ENCODE data around the gene LMF1. TPM values are rescaled to one million over a fixed set of nuclear protein-coding genes. Genes with fewer than 3 reads are reported as not detected.
A peak's percentile ranks its signal among the peaks of the same experiment; 100 is the strongest.
"Not testable (repeated sequence)": the region's sequence is repeated elsewhere in the genome, so short reads cannot be mapped to it uniquely, and the experiment has no call there.

LMF1 gene
- total RNA-seq, 1 donor from 2014 or later: 8.9 TPM

DNA sequence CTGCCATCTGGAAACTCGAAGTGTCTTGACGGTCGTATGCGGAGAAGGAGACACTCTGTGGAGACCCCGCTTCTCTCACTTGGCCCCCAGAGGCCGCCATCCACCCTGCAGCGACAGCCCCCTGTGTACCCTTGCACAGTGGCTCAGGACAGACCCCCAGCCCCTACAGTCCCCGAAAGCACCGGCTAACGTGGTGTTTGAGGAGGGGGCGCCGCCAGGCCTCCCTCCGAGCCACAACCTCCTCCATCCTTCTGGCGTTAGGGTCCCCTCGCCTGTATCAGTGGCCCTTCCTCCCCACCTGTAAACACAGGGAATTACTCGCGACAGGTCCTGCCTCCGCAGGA is 73.6 kb downstream of the LMF1 start:
- DNase-seq (ENCODE audit: low read depth in 2 of 2): no peak

DNA sequence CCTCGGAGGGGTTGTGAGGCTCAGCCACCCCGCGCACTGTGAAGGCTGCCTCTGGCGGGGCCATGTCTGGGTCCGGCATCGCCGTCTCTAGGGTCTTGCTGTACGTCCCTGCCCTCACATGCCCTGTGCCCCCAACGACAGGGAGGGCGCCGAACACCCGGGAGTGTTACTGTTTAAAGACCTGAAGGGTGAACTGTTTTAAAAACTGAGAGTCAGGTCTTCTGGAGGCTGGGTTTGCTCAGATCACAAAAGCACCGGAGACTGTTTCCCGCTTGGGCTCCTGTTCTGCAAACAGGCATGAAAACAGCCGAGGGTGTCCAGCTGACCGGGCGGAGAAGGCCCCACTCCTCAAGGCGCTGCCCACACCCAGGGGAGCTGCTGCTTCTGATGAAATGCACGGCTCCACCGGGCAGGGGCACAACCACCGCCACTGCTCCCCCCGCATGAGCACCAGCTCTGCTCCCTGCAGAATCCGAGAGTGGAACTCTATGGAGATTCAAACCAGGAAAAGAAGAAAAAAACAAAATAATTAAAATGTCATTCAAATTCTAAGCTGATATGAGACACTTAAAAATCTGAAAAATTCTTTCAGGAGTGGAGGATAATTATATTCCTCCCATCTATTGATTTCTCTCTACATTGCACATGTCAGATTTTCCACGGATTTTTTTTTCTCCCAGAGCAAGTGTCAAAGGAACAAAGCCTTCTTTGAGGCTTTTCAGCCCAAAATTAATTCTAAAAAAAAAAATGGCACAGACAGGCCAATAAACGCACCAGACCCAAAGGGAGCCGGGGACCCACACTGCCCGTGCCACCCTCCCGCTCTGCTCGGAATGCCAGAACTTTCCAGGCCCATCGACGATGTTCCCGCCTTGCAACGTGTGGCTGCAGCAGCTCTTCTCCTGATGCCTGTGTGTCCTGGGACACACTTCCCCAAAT is 74.3 kb downstream of the LMF1 start:
- DNase-seq (ENCODE audit: low read depth in 2 of 2): no peak

DNA sequence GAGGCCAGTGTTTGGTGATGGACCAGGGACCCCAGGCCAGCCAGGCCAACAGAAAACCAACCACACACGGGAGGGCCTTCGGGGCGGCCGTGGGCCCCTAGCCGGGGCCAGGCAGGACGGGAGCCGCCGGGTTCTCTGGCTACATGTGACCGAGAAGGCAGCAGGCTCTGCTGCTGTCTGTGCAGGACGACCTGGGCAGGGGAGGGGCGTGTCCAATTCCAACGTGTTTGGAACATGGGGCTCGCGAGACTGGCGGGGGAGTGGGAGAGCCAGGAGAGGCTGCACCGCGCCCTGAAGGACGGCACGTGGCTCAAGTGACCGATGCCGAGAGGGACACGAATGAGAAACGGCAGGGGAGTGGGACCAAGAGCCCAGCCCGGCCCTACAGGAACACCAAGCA is 75.4 kb downstream of the LMF1 start:
- no peak for DNase-seq (ENCODE audit: low read depth in 2 of 2)

DNA sequence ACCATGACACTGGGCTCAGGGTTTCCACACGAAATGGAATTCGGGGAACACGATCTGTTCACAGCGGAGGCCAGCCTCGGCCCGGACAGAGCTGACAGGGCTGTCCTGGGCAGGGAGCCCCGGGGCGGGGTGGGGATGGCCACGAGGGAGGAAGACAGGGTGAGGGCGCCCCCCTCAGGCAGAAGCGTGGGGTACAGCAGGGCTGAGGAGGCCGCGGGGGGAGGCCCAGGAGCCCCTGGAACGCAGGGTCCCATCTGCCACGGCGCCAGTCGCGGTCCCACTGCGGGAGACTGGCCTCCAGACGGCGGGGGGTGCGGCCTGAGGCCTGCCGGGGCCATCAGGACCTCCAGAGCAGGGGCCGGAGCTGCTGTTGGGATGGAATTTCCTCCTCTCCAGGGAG is 75.9 kb downstream of the LMF1 start:
- DNase-seq (ENCODE audit: low read depth in 2 of 2): no peak

DNA sequence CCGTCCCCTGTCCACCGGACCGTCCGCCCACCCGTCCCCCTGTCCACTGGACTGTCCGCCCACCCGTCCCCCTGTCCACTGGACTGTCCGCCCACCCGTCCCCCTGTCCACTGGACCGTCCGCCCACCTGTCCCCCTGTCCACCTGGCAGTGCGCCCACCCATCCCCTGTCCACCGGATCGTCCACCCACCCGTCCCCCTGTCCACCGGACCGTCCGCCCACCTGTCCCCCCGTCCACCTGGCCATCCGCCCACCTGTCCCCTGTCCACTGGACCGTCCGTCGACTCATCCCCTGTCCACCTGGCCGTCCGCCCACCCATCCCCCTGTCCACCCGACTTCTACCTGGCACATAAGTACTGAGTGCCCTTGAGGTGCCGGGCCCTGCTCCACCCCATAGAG is 76.6 kb downstream of the LMF1 start:
- peak in 1 of 2 donors; percentile 11 for DNase-seq (ENCODE audit: low read depth in 2 of 2)

DNA sequence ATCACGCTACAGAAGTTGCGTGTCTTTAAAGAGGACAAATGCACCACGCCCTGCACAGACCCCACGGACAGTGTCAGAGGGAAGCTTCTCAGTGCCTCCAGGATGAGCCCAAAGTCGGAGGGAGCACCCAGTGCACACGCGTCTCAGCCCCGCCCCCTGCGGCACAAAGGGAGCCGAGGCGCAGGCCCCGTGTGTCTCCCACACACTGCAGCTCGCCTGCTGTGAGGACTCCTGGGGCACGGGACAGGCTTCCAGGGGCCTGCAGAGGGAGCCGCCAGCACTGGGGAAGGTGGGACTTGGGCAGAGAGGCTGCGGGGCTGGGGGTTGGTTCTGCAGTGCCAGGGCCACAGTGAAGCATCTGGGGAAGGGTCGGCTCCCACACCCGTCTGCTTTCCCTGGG is 77.4 kb downstream of the LMF1 start:
- no peak for DNase-seq (ENCODE audit: low read depth in 2 of 2)

DNA sequence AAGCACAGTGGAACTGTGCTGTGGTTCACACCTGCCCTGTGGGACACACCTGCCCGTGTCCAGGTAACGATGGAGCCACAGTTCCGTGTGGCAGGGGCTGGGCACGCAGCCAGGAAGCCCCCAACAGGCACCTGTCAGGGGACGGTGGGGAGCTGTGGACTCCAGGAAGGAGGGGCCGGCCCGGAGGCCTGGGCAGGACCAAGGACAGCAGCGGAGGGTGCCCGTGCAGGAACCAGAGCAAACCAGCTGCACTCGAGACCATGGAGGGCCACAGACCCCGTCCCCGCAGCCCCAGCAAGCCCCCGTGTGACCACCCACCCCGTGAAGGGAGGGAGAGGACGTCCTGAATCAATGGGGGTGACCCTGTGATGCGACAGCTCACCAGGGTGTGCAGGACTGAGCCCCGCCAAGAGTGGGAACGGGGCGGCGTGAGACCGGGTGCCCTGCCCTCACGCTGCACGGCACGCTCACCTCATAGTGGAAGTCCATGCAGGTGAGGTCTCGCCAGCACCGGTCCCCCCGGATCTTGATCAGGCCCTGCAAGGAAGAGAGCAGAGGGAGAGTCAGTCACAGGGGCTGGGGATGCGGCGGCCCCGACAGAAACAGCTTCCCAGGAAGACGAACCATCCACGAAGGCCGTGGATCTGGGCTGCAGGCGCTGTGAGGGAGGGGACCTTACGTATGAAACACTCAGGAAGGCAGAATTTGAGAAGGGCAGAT is 78.1 kb downstream of the LMF1 start:
- DNase-seq (ENCODE audit: low read depth in 2 of 2): peak in 1 of 2 donors; percentile 9

DNA sequence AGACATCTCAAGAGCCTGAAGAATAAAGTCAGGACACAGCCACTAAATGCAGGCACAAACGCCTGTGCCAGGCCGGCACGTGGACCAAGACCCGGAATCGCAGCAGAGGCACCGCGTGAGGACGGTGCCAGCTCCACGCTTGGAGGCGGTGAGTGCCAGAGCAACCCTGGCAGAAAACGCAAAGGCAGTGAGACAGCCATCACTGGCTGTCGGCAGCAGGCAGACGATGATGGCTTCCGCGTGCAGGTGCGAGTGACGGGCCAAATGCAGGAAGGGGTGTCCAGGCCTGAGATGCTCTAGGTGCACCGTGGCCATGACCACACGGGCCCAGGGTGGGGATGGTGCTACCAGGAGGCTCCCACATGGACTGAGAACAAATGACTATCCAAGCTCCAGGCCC is 78.8 kb downstream of the LMF1 start:
- no peak for DNase-seq (ENCODE audit: low read depth in 2 of 2)

DNA sequence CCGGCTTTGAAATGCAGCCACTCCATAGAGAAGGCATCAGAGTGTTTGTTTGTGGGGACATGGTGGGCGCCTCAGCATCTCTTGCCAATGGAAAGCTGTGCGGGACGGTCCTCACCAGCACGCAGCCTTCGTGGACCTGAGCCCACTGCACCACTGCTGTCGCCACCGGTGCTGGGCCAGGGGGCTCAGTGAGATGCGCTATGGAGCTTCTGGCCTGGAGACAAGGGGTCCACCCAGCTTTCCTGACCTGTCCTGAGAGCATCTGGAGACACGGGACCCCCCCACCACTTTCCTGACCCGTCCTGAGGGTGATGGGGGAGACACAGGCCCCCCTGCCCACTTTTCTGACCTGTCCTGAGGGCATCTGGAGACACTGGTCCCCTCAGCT is 79.4 kb downstream of the LMF1 start:
- DNase-seq (ENCODE audit: low read depth in 2 of 2): no peak

DNA sequence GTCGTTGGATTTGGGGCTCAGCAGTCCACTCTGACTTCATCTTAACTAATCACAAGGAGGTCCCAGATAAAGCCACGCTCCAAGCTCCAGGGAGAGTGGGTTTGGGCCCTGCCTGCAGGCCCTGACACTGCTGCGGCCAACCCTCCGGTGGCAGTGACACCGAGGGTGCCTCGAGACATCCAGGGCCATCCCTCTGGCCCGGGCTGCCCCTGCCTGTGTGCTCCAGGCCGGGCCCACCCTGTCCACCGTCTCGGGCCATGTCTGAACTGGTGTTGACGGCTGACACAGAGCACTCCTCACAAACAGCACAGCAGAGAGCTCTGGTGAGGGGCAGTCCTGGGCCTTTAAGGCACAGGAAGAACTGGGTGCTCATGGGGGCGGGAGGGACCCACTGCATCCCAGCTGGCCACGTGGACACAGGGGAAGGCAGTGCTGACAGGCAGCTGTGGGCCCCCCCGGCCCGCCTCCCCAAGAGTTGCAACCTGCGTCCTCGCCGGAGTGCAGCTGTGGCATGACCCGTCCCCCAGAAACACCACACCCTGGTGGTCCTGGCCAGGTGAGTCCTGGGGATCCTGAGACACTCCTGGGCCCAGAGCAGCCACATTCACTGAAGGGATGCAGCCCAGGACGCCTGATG is 80.0 kb downstream of the LMF1 start:
- DNase-seq (ENCODE audit: low read depth in 2 of 2): no peak

DNA sequence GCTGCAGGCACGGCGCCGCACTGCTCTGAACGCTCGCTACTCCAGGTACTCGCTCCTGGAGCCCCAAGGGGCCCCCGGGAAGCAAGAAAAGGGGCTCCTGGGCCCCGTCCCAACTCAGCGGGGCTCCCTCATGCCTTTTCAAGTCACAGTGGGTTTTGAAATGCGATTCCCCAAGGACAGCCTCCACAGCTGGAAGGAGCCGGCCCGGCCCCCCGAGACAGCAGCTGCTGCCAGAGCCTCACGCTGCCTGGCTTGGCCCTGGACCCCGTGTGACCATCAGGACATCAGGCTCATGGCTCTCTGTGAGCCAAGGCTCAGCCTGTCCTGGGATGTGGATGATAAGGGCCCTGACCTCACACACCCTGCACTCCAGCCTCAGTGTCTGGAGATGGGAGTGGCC is 80.6 kb downstream of the LMF1 start:
- DNase-seq (ENCODE audit: low read depth in 2 of 2): no peak

DNA sequence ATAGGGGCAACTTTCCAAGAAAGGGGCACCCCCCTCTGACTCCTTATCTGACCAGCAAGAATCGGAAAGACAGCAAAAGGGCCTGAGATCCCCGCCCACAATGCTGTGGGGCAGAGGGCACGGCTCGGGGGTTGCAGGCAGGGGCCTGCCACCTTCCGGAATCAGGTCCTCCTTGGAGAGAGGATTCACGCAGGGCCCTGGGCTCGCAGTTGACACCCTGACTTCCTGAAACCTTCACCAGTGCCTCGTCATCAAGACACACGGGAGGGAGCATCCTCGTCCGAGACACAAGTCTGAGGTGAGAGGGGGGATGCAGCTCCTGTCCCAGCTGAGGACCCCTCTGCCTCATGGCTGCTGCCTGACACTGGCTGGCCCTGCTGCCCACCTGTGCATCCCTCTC is 81.2 kb downstream of the LMF1 start:
- DNase-seq (ENCODE audit: low read depth in 2 of 2): no peak

DNA sequence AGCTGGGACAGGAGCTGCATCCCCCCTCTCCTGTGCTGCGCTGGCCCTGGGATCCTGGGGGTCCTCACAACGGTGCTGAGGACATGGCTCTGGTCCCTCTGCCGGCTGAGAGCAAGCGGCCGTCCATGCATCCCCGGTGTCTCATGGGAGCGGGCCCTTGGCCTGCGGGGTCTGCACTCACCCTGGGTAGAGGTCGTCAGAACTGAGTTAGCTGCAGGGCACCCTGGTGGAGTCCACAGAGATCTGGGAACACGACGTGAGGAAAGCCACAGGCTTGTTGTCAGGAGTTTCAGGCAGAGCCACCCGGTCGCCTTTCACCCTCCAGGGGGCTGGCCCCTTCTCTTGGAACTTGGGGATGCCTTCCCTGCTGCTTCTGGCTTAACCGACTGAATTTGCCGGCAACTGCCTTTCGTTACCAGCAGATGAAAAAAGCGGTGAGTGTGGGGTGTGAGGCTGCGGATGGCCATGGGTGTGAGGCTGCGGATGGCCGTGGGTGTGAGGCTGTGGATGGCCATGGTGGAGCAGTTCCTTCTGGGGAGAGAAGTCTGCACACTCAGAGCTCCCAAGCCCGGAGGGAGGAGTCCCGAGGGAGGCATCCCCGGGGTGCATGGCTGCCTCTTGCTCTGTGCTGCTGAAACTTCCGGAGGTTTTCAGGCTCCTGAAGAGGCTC is 81.7 kb downstream of the LMF1 start:
- no peak for DNase-seq (ENCODE audit: low read depth in 2 of 2)

DNA sequence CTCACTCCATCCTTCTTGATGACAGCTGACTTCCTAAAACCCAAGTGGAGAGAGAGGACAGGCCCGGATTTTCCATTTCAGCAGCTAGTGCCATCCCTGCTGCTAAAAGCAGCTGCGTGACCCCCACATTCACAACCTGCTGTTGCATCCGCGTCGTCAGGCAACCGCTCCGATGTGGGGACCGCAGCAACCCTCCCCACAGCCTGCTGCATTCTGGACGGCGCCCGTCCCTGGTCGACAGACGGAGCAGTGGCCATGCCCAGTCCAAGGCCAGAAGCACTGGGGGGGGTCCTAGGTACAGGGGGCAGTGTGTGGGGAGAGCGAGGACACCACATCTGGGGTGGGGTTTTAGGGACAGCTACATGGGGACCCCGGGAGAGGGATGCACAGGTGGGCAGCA is 82.3 kb downstream of the LMF1 start:
- DNase-seq (ENCODE audit: low read depth in 2 of 2): not testable (repeated sequence)

DNA sequence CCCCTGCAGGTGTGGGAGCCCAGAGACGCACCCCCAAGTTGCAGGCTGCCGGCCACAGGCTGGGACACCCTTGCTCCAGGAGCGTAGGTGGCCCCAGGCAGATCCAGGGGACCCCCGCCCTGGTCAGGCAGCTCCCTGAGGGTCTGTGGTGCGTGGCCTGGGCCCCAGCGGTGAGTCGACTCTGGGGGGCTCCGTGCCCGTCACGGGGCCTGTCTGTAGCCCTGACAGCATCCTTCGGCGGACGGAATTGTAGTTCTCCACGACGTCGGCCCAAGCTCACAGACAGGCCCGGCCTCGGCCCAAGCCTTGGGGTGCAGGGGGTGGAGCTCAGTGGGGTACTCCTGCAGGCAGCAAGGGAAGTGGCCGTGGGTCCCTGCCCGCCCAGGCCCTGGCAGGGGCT is 82.9 kb downstream of the LMF1 start:
- DNase-seq (ENCODE audit: low read depth in 2 of 2): no peak

DNA sequence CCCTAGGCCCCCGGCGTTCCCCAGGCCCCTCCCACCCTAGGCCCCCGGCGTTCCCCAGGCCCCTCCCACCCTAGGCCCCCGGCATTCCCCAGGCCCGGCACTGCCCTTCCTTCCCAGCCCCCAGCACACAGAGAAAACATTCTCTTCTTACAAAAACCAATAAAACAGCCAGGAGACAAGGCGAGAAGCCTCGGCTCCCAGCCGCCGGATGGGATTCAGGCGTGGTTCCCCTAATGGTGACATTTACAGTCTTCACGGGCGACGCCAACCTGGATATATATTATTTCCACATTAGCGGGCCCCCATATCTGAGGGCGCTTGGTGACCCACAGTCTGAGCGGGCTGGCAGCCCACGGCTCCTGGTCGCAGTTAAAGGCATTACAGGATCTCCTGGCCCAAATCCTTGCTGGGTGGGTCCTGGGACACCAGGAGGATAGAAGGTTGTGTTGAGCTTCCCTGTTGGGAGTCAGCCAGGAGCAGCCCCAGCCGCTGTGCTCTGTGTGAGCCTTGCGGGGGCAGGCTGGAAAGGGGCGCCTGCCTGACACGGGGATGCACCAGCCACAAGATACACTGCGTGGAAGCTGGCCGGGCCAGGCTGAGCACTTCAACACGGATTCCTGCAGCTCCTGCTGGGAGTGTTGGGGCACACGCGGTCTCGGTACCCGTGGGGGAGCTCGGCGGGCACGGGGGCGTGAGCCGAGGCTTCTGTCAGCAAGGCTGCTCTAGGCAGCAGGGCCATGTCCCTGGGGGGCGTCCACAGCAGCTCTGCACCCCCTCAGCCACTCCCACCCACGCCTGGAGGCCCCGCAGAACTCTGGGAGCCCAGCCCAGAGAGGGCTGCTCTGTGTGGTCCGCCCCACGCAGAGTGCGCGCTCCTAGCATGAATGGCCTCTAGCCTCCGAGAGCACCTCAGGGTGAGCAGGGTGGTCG is 83.7 kb downstream of the LMF1 start:
- DNase-seq (ENCODE audit: low read depth in 2 of 2): no peak

DNA sequence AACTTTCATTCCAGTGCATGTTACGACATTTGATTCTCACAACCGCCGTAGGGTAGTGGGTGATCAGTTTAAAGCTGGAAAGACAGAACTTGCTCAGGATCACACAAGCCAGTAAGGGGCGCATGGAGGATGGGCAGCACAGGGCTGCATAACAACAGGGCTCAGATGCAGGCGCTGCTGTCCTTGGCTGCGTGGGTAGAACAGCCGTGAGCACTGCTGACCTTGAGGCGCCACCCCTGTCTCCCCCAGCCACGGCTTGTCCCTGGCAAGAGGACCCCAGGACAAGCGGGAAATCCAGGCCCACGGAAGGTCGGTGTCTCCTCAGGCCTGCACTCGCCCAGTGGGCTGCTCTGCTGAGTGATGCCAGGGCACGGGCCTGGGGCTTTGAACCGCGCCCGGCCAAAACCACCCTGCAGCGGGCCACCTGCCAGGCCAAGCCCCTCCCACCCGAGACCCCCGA is 84.7 kb downstream of the LMF1 start:
- DNase-seq (ENCODE audit: low read depth in 2 of 2): no peak

DNA sequence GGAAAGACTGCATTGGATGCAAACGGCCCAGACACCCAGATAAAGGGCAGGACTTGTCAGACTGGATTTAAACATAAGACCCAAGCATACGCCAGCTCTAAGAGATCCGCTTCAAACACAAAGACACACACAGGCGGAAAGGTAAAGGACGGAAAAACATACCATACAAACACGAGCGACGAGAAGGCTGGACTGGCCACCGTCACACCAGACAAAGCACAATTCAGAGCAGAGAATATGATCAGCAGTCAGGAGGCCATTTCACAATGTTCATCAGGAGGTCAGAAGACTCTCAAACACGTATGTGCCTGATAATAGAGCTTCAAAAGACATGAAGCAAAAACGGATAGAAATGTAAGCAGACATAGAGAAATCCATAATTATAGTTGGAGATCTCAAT is 85.4 kb downstream of the LMF1 start:
- DNase-seq (ENCODE audit: low read depth in 2 of 2): no peak

DNA sequence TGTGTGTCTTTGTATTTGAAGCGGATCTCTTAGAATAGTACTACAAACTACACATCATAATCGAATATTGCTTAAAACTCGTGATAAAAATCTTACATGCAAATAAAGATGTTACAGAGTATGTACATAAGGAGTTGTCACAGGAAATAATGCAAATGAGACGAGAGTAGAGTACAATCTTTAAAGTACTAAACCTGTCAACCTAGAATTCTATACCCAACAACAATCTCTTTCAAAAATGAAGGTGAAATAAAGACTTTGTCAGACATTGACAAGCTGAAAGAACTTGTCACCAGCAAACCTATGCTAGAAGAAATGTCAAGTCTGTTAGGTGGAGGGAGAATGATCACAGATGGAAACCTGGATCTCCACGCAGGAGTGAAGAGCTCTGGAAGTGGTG is 86.6 kb downstream of the LMF1 start:
- no peak for DNase-seq (ENCODE audit: low read depth in 2 of 2)

DNA sequence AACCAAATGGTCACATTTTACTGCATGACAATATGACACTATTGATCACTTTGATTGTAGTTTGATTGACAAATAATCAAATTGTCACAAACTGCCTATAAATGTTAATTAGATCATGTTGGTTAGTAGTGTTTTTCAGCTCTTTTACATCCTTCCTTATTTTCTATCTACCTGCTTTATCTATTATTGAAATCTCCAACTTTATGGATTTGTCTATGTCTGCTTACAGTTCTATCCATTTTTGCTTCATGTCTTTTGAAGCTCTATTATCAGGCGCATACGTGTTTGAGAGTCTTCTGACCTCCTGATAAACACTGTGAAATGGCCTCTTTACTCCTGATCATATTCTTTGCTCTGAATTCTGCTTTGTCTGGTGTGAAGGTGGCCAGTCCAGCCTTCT is 87.0 kb downstream of the LMF1 start:
- DNase-seq (ENCODE audit: low read depth in 2 of 2): no peak

DNA sequence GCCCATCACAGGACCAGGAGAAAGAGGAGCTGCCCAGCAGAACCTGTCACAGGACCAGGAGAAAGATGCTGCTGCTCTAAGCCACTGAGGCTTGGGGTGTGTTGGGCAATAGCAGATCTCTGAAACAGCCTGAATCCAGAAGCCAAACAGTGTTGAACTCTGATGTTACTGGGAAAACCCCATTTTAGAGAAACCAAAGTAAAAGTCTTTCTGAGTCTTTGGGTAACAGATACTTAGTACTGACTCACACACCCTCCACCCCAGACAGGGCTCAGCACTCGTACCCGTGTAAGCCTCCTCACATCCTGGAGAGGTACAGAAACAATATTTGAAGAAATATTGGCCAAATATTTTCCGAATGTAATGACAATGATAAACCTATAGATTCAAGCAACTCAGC is 87.4 kb downstream of the LMF1 start:
- no peak for DNase-seq (ENCODE audit: low read depth in 2 of 2)
